IMR-90 (cell line): ENCODE results near the gene GABRB3. TPM values are rescaled to one million over a fixed set of nuclear protein-coding genes. Genes with fewer than 3 reads are reported as not detected.

ENCODE experiments used
- ATAC-seq: fragments of 200-7000 bp; cut with Tn5 transposase; 2 replicates; pipeline ENCODE4 v1.9.1; 2020; ENCODE audit warnings: low read depth, mild to moderate bottlenecking, moderate library complexity
- BruUV-seq: library from RNA; stranded (reverse); fragments of 400-500 nt; replicated peaks from 2 replicates; lab custom pipeline; 2021; lab: Mats Ljungman, UMichigan
- CTCF ChIA-PET: fragments of 300-600 bp; formaldehyde crosslinking; extraction: SDS; loops from one replicate; lab custom pipeline; 2021; ENCODE audit warnings: antibody characterized with exemption; lab: Yijun Ruan, JAX
- POLR2A ChIA-PET: fragments of 300-600 bp; sonication (Branson Sonifier 250); formaldehyde crosslinking; loops from one replicate; lab custom pipeline; 2022; ENCODE audit warnings: antibody characterized with exemption; ENCODE audit not compliant: unreplicated experiment; lab: Charles Lee
- DNase-seq: peaks from one replicate; pipeline ENCODE4 v3.0.0; 2013
- H2AFZ ChIP-seq: replicated peaks from 2 replicates; pipeline ENCODE3; 2013; ENCODE audit warnings: low read length, mild to moderate bottlenecking; ENCODE audit not compliant: poor library complexity
- H2AK5ac ChIP-seq: 2 replicates; pipeline ENCODE4 v1.6.1; 2013; ENCODE audit warnings: low read depth, low read length, inconsistent platforms
- H2AK9ac ChIP-seq: replicated peaks from 2 replicates; pipeline ENCODE3; 2013; ENCODE audit warnings: mild to moderate bottlenecking, low read depth, low read length, moderate library complexity; ENCODE audit not compliant: poor library complexity
- H2BK120ac ChIP-seq: 2 replicates; pipeline ENCODE4 v1.6.1; 2013; ENCODE audit warnings: low read depth, low read length, inconsistent platforms
- H2BK15ac ChIP-seq: 3 replicates; pipeline ENCODE4 v1.6.1; 2013; ENCODE audit warnings: low read depth, low read length, inconsistent platforms
- H2BK20ac ChIP-seq: 2 replicates; pipeline ENCODE4 v1.6.1; 2013; ENCODE audit warnings: low read depth, mild to moderate bottlenecking, inconsistent platforms, low read length, moderate library complexity
- H2BK5ac ChIP-seq: 2 replicates; pipeline ENCODE4 v1.6.1; 2013; ENCODE audit warnings: mild to moderate bottlenecking, low read depth, low read length, inconsistent platforms; ENCODE audit not compliant: poor library complexity, severe bottlenecking
- H3K14ac ChIP-seq: replicated peaks from 2 replicates; pipeline ENCODE4 v1.6.1; 2013; ENCODE audit warnings: low read depth, low read length, inconsistent platforms
- H3K18ac ChIP-seq: 2 replicates; pipeline ENCODE4 v1.6.1; 2013; ENCODE audit warnings: low read depth, low read length, control low read depth
- H3K23ac ChIP-seq: 2 replicates; pipeline ENCODE4 v1.6.1; 2013; ENCODE audit warnings: low read depth, low read length, inconsistent platforms
- H3K27ac ChIP-seq: 2 replicates; pipeline ENCODE4 v1.5.1; 2013; ENCODE audit warnings: mild to moderate bottlenecking, control low read depth, low read length; ENCODE audit not compliant: insufficient read depth
- H3K27me3 ChIP-seq: 2 replicates; pipeline ENCODE4 v1.6.1; 2013; ENCODE audit warnings: low read length; ENCODE audit not compliant: control insufficient read depth, insufficient read depth
- H3K36me3 ChIP-seq: 2 replicates; pipeline ENCODE4 v1.6.1; 2013; ENCODE audit warnings: low read length, mixed read lengths; ENCODE audit not compliant: control insufficient read depth, insufficient read depth
- H3K4ac ChIP-seq: 2 replicates; pipeline ENCODE4 v1.6.1; 2013; ENCODE audit warnings: low read depth, low read length, inconsistent platforms
- H3K4me1 ChIP-seq: 2 replicates; pipeline ENCODE4 v1.6.1; 2013; ENCODE audit warnings: low read length, mixed read lengths; ENCODE audit not compliant: control insufficient read depth, insufficient read depth
- H3K4me2 ChIP-seq: 2 replicates; pipeline ENCODE4 v1.6.1; 2013; ENCODE audit warnings: low read depth, mild to moderate bottlenecking, control low read depth, low read length, moderate library complexity
- H3K4me3 ChIP-seq: 2 replicates; pipeline ENCODE4 v1.5.1; 2013; ENCODE audit warnings: low read depth, mild to moderate bottlenecking, control low read depth, low read length, moderate library complexity; ENCODE audit not compliant: insufficient read depth
- H3K56ac ChIP-seq: 2 replicates; pipeline ENCODE4 v1.6.1; 2013; ENCODE audit warnings: low read length, inconsistent platforms; ENCODE audit not compliant: insufficient read depth; ENCODE audit errors: extremely low read depth
- H3K79me1 ChIP-seq, 2 experiments: 2 replicates each; pipeline ENCODE4 v1.6.1; 2013; ENCODE audit warnings: low read length in 2 of 2, inconsistent platforms in 1 of 2, low read depth in 1 of 2
- H3K9ac ChIP-seq: 2 replicates; pipeline ENCODE4 v1.6.1; 2013; ENCODE audit warnings: low read depth, low read length, control low read depth
- H3K9me1 ChIP-seq: 2 replicates; pipeline ENCODE4 v1.6.1; 2013; ENCODE audit warnings: low read length, inconsistent platforms; ENCODE audit not compliant: insufficient read depth
- H3K9me3 ChIP-seq: 2 replicates; pipeline ENCODE4 v1.6.1; 2013; ENCODE audit warnings: low read length; ENCODE audit not compliant: control insufficient read depth, insufficient read depth
- H4K20me1 ChIP-seq: 2 replicates; pipeline ENCODE4 v1.6.1; 2013; ENCODE audit warnings: low read length, inconsistent platforms; ENCODE audit not compliant: insufficient read depth
- H4K5ac ChIP-seq: 2 replicates; pipeline ENCODE4 v1.6.1; 2013; ENCODE audit warnings: mild to moderate bottlenecking, low read depth, low read length, control low read depth
- H4K8ac ChIP-seq, 2 experiments: 2 replicates each; pipeline ENCODE4 v1.6.1; 2013; ENCODE audit warnings: low read depth in 2 of 2, low read length in 2 of 2, control low read depth in 1 of 2, inconsistent platforms in 1 of 2
- H4K91ac ChIP-seq: 2 replicates; pipeline ENCODE4 v1.6.1; 2013; ENCODE audit warnings: low read depth, low read length, inconsistent platforms; ENCODE audit not compliant: insufficient read depth
- MAFK ChIP-seq: IDR thresholded peaks from 2 replicates; pipeline ENCODE4 v1.6.1; 2012; ENCODE audit warnings: low read depth, low read length, improper control_type of control experiment
- NFE2L2 ChIP-seq: fragments of 150-350 bp; IDR thresholded peaks from 2 replicates; pipeline ENCODE4 v1.6.1; 2016; ENCODE audit warnings: low read depth, mild to moderate bottlenecking, low read length
- WGBS, 2 experiments: methylation state at CpG; one replicate each; pipeline versions ENCODE4 v1.1.5 to v1.1.7; 2013; ENCODE audit warnings: missing lambda C conversion rate in 2 of 2; ENCODE audit not compliant: insufficient read length in 1 of 2; ENCODE audit errors: extremely low coverage in 2 of 2; 5-methylcytosine and 5-hydroxymethylcytosine counted together
- dilution Hi-C: fragments of 300-500 bp; cut with HindIII; formaldehyde crosslinking; loops from one replicate; pipeline ENCODE4 v1.14.3; 2018; ENCODE audit warnings: low sequenced_read_pairs; ENCODE audit not compliant: unreplicated experiment
- in situ Hi-C: fragments of 300-500 bp; cut with MboI; formaldehyde crosslinking; loops from 3 replicates; pipeline ENCODE4 v1.14.3; 2019; ENCODE audit warnings: low sequenced_read_pairs, inconsistent platforms, mixed read lengths
- intact Hi-C: fragments of 100-400 bp; cut with micrococcal nuclease; formaldehyde crosslinking; loops from 2 replicates; pipeline ENCODE4 v1.10.0; 2022
- polyA plus RNA-seq, 3 experiments: library from polyadenylated mRNA; depleted of rRNA; stranded (reverse); fragments of >200 nt; gene quantifications; 2 replicates each; pipeline ENCODE4 v1.2.3, GENCODE V29; 2012; ENCODE audit warnings: low replicate concordance in 1 of 3
- total RNA-seq: library from RNA; depleted of rRNA; stranded (reverse); fragments of >200 nt; gene quantifications from 2 replicates; pipeline ENCODE4 v1.2.3, GENCODE V29; 2012

Gene GABRB3
- total and polyA plus RNA-seq, 2 of the 4 experiments (the other 2 are of a cell fraction), result 0.36 to 0.54 TPM

GRCh38 chr15:26767169-26767670 lies 5.6 kb downstream of the GABRB3 start:
- no peak overlapping the region for H2BK15ac ChIP-seq
- no peak overlapping the region for H3K4me3 ChIP-seq
- H3K36me3 ChIP-seq, result no peaks in the 10 kb centered on the region
- ChIA-PET CTCF (no interaction called here), POLR2A (no interaction called here)
- H2AFZ ChIP-seq, result no peak overlapping the region
- no peak overlapping the region for H3K4ac ChIP-seq
- no peaks in the 10 kb centered on the region for H4K20me1 ChIP-seq
- DNase-seq (no peak), ATAC-seq (no peak)
- WGBS, 2 experiments, result 0% methylated on average over 1 of the region's 5 CpGs; no CpG with 5 or more reads in 1 of the 2 experiments
- no peak overlapping the region for H3K14ac ChIP-seq
- H2AK5ac ChIP-seq, result no peak overlapping the region
- peaks cover 2% of the 10 kb centered on the region; the same call in 1 of the 2 replicates for H3K9me3 ChIP-seq
- TF ChIP-seq MAFK, result no peak
- peak; percentile 81 for TF ChIP-seq NFE2L2
- no peak overlapping the region for H4K91ac ChIP-seq
- intact Hi-C loops, result no loop called here
- H4K5ac ChIP-seq, result no peak overlapping the region
- no peak overlapping the region for H3K9ac ChIP-seq
- no peak overlapping the region for H2BK20ac ChIP-seq
- dilution Hi-C loops, result no loop called here
- H4K8ac ChIP-seq, result no peak overlapping the region
- no peak overlapping the region for H2BK120ac ChIP-seq
- H3K18ac ChIP-seq, result no peak overlapping the region
- no peak overlapping the region for H2BK5ac ChIP-seq
- H3K79me1 ChIP-seq, result no peaks in the 10 kb centered on the region
- no peak overlapping the region for H3K23ac ChIP-seq
- H3K27ac ChIP-seq, result no peak overlapping the region
- no TSS peak for BruUV-seq
- no peaks in the 10 kb centered on the region for H3K4me1 ChIP-seq
- no peaks in the 10 kb centered on the region for H3K9me1 ChIP-seq
- H3K4me2 ChIP-seq, result no peak overlapping the region
- peaks cover 7% of the 10 kb centered on the region; the same call in 1 of the 2 replicates for H3K27me3 ChIP-seq
- H3K56ac ChIP-seq, result no peak overlapping the region
- no peak overlapping the region for H2AK9ac ChIP-seq
- in situ Hi-C loops, result loop anchor here (10.0 to 25.0 kb wide), 2 partner anchors 62 to 430 kb away; no protein-coding TSS in a partner anchor
